Keratinocyte (primary cell): Measurements from ENCODE around the gene AGTRAP. TPM values are rescaled to one million over a fixed set of nuclear protein-coding genes. Genes with fewer than 3 reads are reported as not detected.

ENCODE experiments used
- DNase-seq: peaks from one replicate; pipeline ENCODE4 v3.0.0-alpha.2; 2011; ENCODE audit warnings: low read depth, missing footprints, low spot score
- FAIRE-seq: peaks from 2 replicates; lab custom pipeline; 2011; peaks lifted over from hg19 to GRCh38; lab: Jason Lieb, UNC
- H2AFZ ChIP-seq: 2 replicates; pipeline ENCODE4 v1.6.0; 2012; ENCODE audit warnings: low read length, control low read depth, inconsistent platforms; ENCODE audit not compliant: control insufficient read depth
- H3K27ac ChIP-seq: 2 replicates; pipeline ENCODE4 v1.5.1; 2011; ENCODE audit warnings: low read length; ENCODE audit not compliant: control insufficient read depth, insufficient read depth
- H3K27me3 ChIP-seq: 3 replicates; pipeline ENCODE4 v1.6.0; 2011; ENCODE audit warnings: low read length; ENCODE audit not compliant: control insufficient read depth, insufficient read depth; ENCODE audit errors: extremely low read depth
- H3K36me3 ChIP-seq, 2 experiments: 2 replicates in 1 of 2; 3 replicates in 1 of 2; pipeline ENCODE4 v1.5.1; 2011; ENCODE audit warnings: low read length in 2 of 2, mild to moderate bottlenecking in 1 of 2; ENCODE audit not compliant: control insufficient read depth in 2 of 2, insufficient read depth in 2 of 2; ENCODE audit errors: extremely low read depth in 1 of 2
- H3K4me1 ChIP-seq: 3 replicates; pipeline ENCODE4 v1.5.1; 2011; ENCODE audit warnings: low read length; ENCODE audit not compliant: control insufficient read depth, insufficient read depth; ENCODE audit errors: extremely low read depth
- H3K4me2 ChIP-seq: 3 replicates; pipeline ENCODE4 v1.6.0; 2011; ENCODE audit warnings: low read depth, low read length; ENCODE audit not compliant: control insufficient read depth, insufficient read depth; ENCODE audit errors: extremely low read depth
- H3K4me3 ChIP-seq, 3 experiments: fragments of 200-600 bp in 1 of 3; sonication (generic) in 1 of 3; 2 replicates in 2 of 3; 3 replicates in 1 of 3; pipeline ENCODE4 v1.5.1; 2011 to 2016; ENCODE audit warnings: low read length in 3 of 3, mild to moderate bottlenecking in 3 of 3, control low read depth in 2 of 3, inconsistent platforms in 1 of 3, low read depth in 1 of 3, mixed read lengths in 1 of 3, mixed run types in 1 of 3, moderate library complexity in 1 of 3; ENCODE audit not compliant: control insufficient read depth in 2 of 3, insufficient read depth in 2 of 3; ENCODE audit errors: extremely low read depth in 1 of 3
- H3K79me2 ChIP-seq: 2 replicates; pipeline ENCODE4 v1.6.0; 2012; ENCODE audit warnings: low read length; ENCODE audit not compliant: control insufficient read depth, insufficient read depth
- H3K9ac ChIP-seq: 3 replicates; pipeline ENCODE4 v1.6.0; 2011; ENCODE audit warnings: low read length; ENCODE audit not compliant: control insufficient read depth, insufficient read depth; ENCODE audit errors: extremely low read depth
- H3K9me1 ChIP-seq: 3 replicates; pipeline ENCODE4 v1.6.0; 2011; ENCODE audit warnings: low read length; ENCODE audit not compliant: control insufficient read depth, insufficient read depth; ENCODE audit errors: extremely low read depth
- H3K9me3 ChIP-seq: 2 replicates; pipeline ENCODE4 v1.5.1; 2012; ENCODE audit warnings: low read depth, low read length; ENCODE audit not compliant: control insufficient read depth
- H4K20me1 ChIP-seq: 3 replicates; pipeline ENCODE4 v1.6.0; 2011; ENCODE audit warnings: low read length; ENCODE audit not compliant: control insufficient read depth, insufficient read depth; ENCODE audit errors: extremely low read depth
- CTCF ChIP-seq, 3 experiments: IDR thresholded peaks in 1 of 3; conservative IDR thresholded peaks in 1 of 3; optimal IDR thresholded peaks in 1 of 3; 2 replicates in 2 of 3; 3 replicates in 1 of 3; pipeline versions ENCODE3 to v1.5.1; 2011; ENCODE audit warnings: low read length in 3 of 3, mild to moderate bottlenecking in 3 of 3, moderate library complexity in 2 of 3, control low read depth in 1 of 3, inconsistent platforms in 1 of 3; ENCODE audit not compliant: insufficient read depth in 2 of 3; ENCODE audit errors: extremely low read depth in 1 of 3
- EZH2 ChIP-seq: IDR thresholded peaks from one replicate; pipeline ENCODE4 v1.6.1; 2012; ENCODE audit warnings: inconsistent platforms, mild to moderate bottlenecking, low read length, moderate library complexity
- dilution Hi-C: fragments of 300-500 bp; cut with MboI; formaldehyde crosslinking; loops from one replicate; pipeline ENCODE4 v1.7.0; 2020; ENCODE audit warnings: low sequenced_read_pairs; ENCODE audit not compliant: extremely low pct_ligation_motif_present
- polyA plus RNA-seq, 5 experiments: library from polyadenylated mRNA; depleted of rRNA in 3 of 5; stranded (reverse) in 3 of 5; stranded (forward) in 1 of 5; unstranded in 1 of 5; fragments of >200 nt; gene quantifications; 1 replicate in 1 of 5; 2 replicates in 3 of 5; 3 replicates in 1 of 5; pipeline versions ENCODE4 v1.2.1 to v1.2.3, GENCODE V29; 2011 to 2012; ENCODE audit warnings: missing spikeins in 2 of 5, low read depth in 1 of 5, low replicate concordance in 1 of 5

The AGTRAP gene
- polyA plus RNA-seq, 1 donor (not counting 4 experiments of a cell fraction or from before 2014, with no cell fraction given), result 36.7 TPM

GRCh38 chr1:11790101-11790879, 54.4 kb downstream of the AGTRAP start:
- H3K4me1 ChIP-seq, result peaks cover 28% of the 10 kb centered on the region
- no peak overlapping the region for H2AFZ ChIP-seq
- H3K9me3 ChIP-seq, result no peaks in the 10 kb centered on the region
- TF ChIP-seq CTCF (optimal IDR thresholded peaks at IDR 0.05 in 1 of 3, IDR thresholded peaks at IDR 0.05 in 1 of 3, conservative IDR thresholded peaks at IDR 0.05 in 1 of 3; ENCODE audit: extremely low read depth in 1 of 3, insufficient read depth in 2 of 3, low read length in 3 of 3) (no peak), EZH2 (no peak)
- peaks cover 0 to 7% of the 10 kb centered on the region in 2 experiments for H3K36me3 ChIP-seq
- no peaks in the 10 kb centered on the region for H3K79me2 ChIP-seq
- H3K27me3 ChIP-seq, result no peaks in the 10 kb centered on the region
- no peak overlapping the region for H3K9ac ChIP-seq
- no peak for FAIRE-seq
- H3K4me2 ChIP-seq, result no peak overlapping the region
- no peaks in the 10 kb centered on the region for H4K20me1 ChIP-seq
- H3K27ac ChIP-seq, result no peak overlapping the region
- no peak overlapping the region for H3K4me3 ChIP-seq
- no peaks in the 10 kb centered on the region for H3K9me1 ChIP-seq
- dilution Hi-C loops, result no loop called here
- DNase-seq, result no peak

GRCh38 chr1:11790880-11791715, 55.2 kb downstream of the AGTRAP start:
- no peak for TF ChIP-seq EZH2
- TF ChIP-seq CTCF (optimal IDR thresholded peaks at IDR 0.05 in 1 of 3, IDR thresholded peaks at IDR 0.05 in 1 of 3, conservative IDR thresholded peaks at IDR 0.05 in 1 of 3; ENCODE audit: extremely low read depth in 1 of 3, insufficient read depth in 2 of 3, low read length in 3 of 3), result no peak
- no peak overlapping the region for H3K4me2 ChIP-seq
- H2AFZ ChIP-seq, result no peak overlapping the region
- H3K27me3 ChIP-seq, result no peaks in the 10 kb centered on the region
- no peaks in the 10 kb centered on the region for H3K79me2 ChIP-seq
- peaks cover 0 to 9% of the 10 kb centered on the region in 2 experiments for H3K36me3 ChIP-seq
- DNase-seq, result no peak
- H3K4me3 ChIP-seq, result no peak overlapping the region
- FAIRE-seq, result no peak
- no peaks in the 10 kb centered on the region for H4K20me1 ChIP-seq
- no peak overlapping the region for H3K9ac ChIP-seq
- dilution Hi-C loops, result no loop called here
- H3K27ac ChIP-seq, result no peak overlapping the region
- no peaks in the 10 kb centered on the region for H3K9me1 ChIP-seq
- H3K4me1 ChIP-seq, result peaks cover 28% of the 10 kb centered on the region
- H3K9me3 ChIP-seq, result no peaks in the 10 kb centered on the region
